Neural cell (in vitro differentiated cells): ENCODE results near the gene PABPC1L. TPM values are rescaled to one million over a fixed set of nuclear protein-coding genes. Genes with fewer than 3 reads are reported as not detected.
A peak's percentile ranks its signal among the peaks of the same experiment; 100 is the strongest.

Source experiments
- H2AFZ ChIP-seq: fragments of 200-600, 300-800 bp; sonication (generic), shearing (Covaris generic); 2 replicates; pipeline ENCODE4 v1.6.0; 2014; ENCODE audit warnings: low read depth, mild to moderate bottlenecking, antibody characterized with exemption, low read length, moderate library complexity
- H3F3A ChIP-seq: fragments of 200-600 bp; shearing (Covaris generic); 2 replicates; pipeline ENCODE4 v1.6.1; 2016; ENCODE audit warnings: mild to moderate bottlenecking, moderate library complexity, mixed read lengths, antibody characterized with exemption, low read length; ENCODE audit not compliant: insufficient read depth, poor library complexity, severe bottlenecking
- H3K27ac ChIP-seq: fragments of 200-600, 300-800 bp; sonication (generic), shearing (Covaris generic); 2 replicates; pipeline ENCODE4 v1.5.1; 2014; ENCODE audit warnings: mild to moderate bottlenecking, low read length, moderate library complexity
- H3K27me3 ChIP-seq: fragments of 300-800, 200-600 bp; sonication (generic), shearing (Covaris generic); 2 replicates; pipeline ENCODE4 v1.6.0; 2014; ENCODE audit warnings: mild to moderate bottlenecking, low read depth, low read length, moderate library complexity; ENCODE audit not compliant: insufficient read depth
- H3K36me3 ChIP-seq: fragments of 300-800, 200-600 bp; sonication (generic), shearing (Covaris generic); 2 replicates; pipeline ENCODE4 v1.5.1; 2014; ENCODE audit warnings: mild to moderate bottlenecking, antibody characterized with exemption, low read length, moderate library complexity; ENCODE audit not compliant: insufficient read depth
- H3K4me2 ChIP-seq: fragments of 300-800, 200-600 bp; sonication (generic), shearing (Covaris generic); 2 replicates; pipeline ENCODE4 v1.6.0; 2014; ENCODE audit warnings: mild to moderate bottlenecking, low read length
- H3K4me3 ChIP-seq: fragments of 300-800, 200-600 bp; sonication (generic), shearing (Covaris generic); 2 replicates; pipeline ENCODE4 v1.5.1; 2014; ENCODE audit warnings: mild to moderate bottlenecking, low read length, moderate library complexity
- H3K79me2 ChIP-seq: fragments of 200-600 bp; shearing (Covaris generic); replicated peaks from 2 replicates; pipeline ENCODE4 v1.6.0; 2014; ENCODE audit warnings: mild to moderate bottlenecking, low read length, moderate library complexity; ENCODE audit not compliant: insufficient read depth
- H3K9ac ChIP-seq: fragments of 300-800, 200-600 bp; sonication (generic), shearing (Covaris generic); 2 replicates; pipeline ENCODE4 v1.6.1; 2016; ENCODE audit warnings: mild to moderate bottlenecking, low read length, mixed read lengths
- H3K9me2 ChIP-seq: fragments of 200-600 bp; shearing (Covaris generic); 2 replicates; pipeline ENCODE4 v1.6.1; 2016; ENCODE audit warnings: mild to moderate bottlenecking, low read length, mixed read lengths; ENCODE audit not compliant: insufficient read depth
- H3K9me3 ChIP-seq: fragments of 200-600, 300-800 bp; sonication (generic), shearing (Covaris generic); 2 replicates; pipeline ENCODE4 v1.6.1; 2016; ENCODE audit warnings: mild to moderate bottlenecking, mixed run types, low read length, moderate library complexity, mixed read lengths
- H4K20me1 ChIP-seq: fragments of 200-600 bp; shearing (Covaris generic); 2 replicates; pipeline ENCODE4 v1.6.1; 2016; ENCODE audit warnings: mild to moderate bottlenecking, mixed run types; ENCODE audit not compliant: insufficient read depth
- EP300 ChIP-seq: fragments of 450-650 bp; conservative IDR thresholded peaks from 2 replicates; pipeline ENCODE4 v1.6.1; 2014; ENCODE audit warnings: antibody characterized with exemption, mild to moderate bottlenecking, moderate library complexity; ENCODE audit not compliant: poor library complexity, severe bottlenecking
- EZH2 ChIP-seq: fragments of 200-600, 300-800 bp; shearing (Covaris generic), sonication (generic); IDR thresholded peaks from 2 replicates; pipeline ENCODE4 v1.6.1; 2014; ENCODE audit warnings: antibody characterized with exemption, low read length, borderline replicate concordance, mild to moderate bottlenecking; ENCODE audit not compliant: insufficient read depth, poor library complexity, severe bottlenecking
- MXI1 ChIP-seq: fragments of 450-650 bp; conservative IDR thresholded peaks from 2 replicates; pipeline ENCODE4 v1.6.1; 2014; ENCODE audit warnings: antibody characterized with exemption, mild to moderate bottlenecking; ENCODE audit not compliant: poor library complexity, severe bottlenecking
- POLR2AphosphoS5 ChIP-seq: IDR thresholded peaks from 2 replicates; pipeline ENCODE4 v1.6.1; 2012
- RAD21 ChIP-seq: fragments of 450-650 bp; conservative IDR thresholded peaks from 2 replicates; pipeline ENCODE4 v1.6.1; 2014; ENCODE audit warnings: antibody characterized with exemption, mild to moderate bottlenecking, moderate library complexity
- SMC3 ChIP-seq: fragments of 450-650 bp; conservative IDR thresholded peaks from 2 replicates; pipeline ENCODE4 v1.6.1; 2014; ENCODE audit warnings: antibody characterized with exemption, mild to moderate bottlenecking, moderate library complexity; ENCODE audit not compliant: poor library complexity
- TAF1 ChIP-seq: IDR thresholded peaks from 2 replicates; pipeline ENCODE4 v1.6.1; 2012; ENCODE audit warnings: low read depth
- polyA minus RNA-seq: library from RNA; depleted of rRNA, polyadenylated mRNA; stranded (reverse); fragments of >200 nt; gene quantifications from 2 replicates; pipeline ENCODE4 v1.2.3, GENCODE V29; 2014
- polyA plus RNA-seq: library from polyadenylated mRNA; depleted of rRNA; stranded (reverse); fragments of >200 nt; gene quantifications from 2 replicates; pipeline ENCODE4 v1.2.3, GENCODE V29; 2014
- TF ChIP-seq, protein P1 (sequence below): IDR thresholded peaks from 2 replicates; pipeline ENCODE4 v1.6.1; 2012; ENCODE audit warnings: borderline replicate concordance
- TF ChIP-seq, protein P2 (sequence below): fragments of 450-650 bp; IDR thresholded peaks from 2 replicates; pipeline ENCODE4 v1.5.1; 2014; ENCODE audit warnings: antibody characterized with exemption, mild to moderate bottlenecking, moderate library complexity; ENCODE audit not compliant: poor library complexity, severe bottlenecking

The PABPC1L gene
- polyA plus RNA-seq (3.6 and 6.2 TPM in 2 replicates), polyA minus RNA-seq (2.7 and 3.5 TPM in 2 replicates)

DNA sequence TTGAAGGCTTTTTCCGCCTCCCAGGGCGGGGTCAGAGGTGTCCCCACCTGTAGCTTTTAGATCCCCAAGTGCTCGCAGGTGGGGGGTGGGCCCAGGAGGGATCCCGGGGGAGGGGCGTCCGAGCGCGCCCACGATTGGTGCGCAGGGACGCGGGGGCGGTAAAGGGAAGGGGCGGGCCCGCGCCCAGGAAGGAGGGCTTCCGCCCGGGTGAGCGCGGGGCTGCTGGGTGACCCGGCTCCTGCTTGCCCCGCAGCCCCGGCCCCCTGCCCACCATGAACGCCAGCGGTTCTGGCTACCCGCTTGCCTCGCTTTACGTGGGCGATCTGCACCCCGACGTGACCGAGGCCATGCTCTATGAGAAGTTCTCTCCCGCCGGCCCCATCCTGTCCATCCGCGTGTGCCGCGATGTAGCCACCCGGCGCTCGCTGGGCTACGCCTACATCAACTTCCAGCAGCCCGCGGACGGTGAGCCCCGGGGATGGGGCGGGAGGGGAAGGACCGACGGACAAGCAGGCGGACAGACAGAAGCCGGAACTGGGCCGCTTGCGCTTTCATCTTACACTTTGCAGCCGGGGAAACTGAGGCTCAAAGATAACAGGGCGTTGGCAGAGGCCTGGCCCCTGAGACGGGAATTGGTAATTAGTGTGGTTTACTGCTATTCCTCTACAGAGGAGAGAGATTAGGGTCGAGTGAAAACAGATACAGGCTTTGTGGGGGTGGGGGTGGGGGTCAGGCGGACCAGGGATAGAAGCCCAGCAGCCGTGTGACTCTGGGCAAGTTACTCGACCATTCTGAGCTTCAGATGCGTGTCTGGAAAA is at the start of gene PABPC1L:
TSS of gene PABPC1L (plus strand) at position 189 of the 818 bp plus-strand sequence. CDS start at position 273, 84 bp downstream.
- Histone ChIP-seq H3K9me3 (no peaks in the 10 kb centered on the region), H4K20me1 (no peaks in the 10 kb centered on the region), H3K4me2 (no peak within 1 kb of the TSS), H3K79me2 (no peaks in the 10 kb centered on the region), H3F3A (no peaks in the 10 kb centered on the region), H2AFZ (no peak within 1 kb of the TSS), H3K27me3 (no peaks in the 10 kb centered on the region), H3K36me3 (no peaks in the 10 kb centered on the region), H3K9me2 (no peaks in the 10 kb centered on the region), H3K4me3 (peak within 1 kb of the TSS; percentile 67), H3K27ac (no peak within 1 kb of the TSS), H3K9ac (peak within 1 kb of the TSS; percentile 23)
- no peak for TF ChIP-seq TAF1
- TF ChIP-seq, protein P1, sequence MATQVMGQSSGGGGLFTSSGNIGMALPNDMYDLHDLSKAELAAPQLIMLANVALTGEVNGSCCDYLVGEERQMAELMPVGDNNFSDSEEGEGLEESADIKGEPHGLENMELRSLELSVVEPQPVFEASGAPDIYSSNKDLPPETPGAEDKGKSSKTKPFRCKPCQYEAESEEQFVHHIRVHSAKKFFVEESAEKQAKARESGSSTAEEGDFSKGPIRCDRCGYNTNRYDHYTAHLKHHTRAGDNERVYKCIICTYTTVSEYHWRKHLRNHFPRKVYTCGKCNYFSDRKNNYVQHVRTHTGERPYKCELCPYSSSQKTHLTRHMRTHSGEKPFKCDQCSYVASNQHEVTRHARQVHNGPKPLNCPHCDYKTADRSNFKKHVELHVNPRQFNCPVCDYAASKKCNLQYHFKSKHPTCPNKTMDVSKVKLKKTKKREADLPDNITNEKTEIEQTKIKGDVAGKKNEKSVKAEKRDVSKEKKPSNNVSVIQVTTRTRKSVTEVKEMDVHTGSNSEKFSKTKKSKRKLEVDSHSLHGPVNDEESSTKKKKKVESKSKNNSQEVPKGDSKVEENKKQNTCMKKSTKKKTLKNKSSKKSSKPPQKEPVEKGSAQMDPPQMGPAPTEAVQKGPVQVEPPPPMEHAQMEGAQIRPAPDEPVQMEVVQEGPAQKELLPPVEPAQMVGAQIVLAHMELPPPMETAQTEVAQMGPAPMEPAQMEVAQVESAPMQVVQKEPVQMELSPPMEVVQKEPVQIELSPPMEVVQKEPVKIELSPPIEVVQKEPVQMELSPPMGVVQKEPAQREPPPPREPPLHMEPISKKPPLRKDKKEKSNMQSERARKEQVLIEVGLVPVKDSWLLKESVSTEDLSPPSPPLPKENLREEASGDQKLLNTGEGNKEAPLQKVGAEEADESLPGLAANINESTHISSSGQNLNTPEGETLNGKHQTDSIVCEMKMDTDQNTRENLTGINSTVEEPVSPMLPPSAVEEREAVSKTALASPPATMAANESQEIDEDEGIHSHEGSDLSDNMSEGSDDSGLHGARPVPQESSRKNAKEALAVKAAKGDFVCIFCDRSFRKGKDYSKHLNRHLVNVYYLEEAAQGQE, result no peak
- TF ChIP-seq POLR2AphosphoS5, result peak; percentile 24
- TF ChIP-seq EZH2, result no peak
- TF ChIP-seq RAD21, result no peak
- TF ChIP-seq EP300, result no peak
- TF ChIP-seq, protein P2, sequence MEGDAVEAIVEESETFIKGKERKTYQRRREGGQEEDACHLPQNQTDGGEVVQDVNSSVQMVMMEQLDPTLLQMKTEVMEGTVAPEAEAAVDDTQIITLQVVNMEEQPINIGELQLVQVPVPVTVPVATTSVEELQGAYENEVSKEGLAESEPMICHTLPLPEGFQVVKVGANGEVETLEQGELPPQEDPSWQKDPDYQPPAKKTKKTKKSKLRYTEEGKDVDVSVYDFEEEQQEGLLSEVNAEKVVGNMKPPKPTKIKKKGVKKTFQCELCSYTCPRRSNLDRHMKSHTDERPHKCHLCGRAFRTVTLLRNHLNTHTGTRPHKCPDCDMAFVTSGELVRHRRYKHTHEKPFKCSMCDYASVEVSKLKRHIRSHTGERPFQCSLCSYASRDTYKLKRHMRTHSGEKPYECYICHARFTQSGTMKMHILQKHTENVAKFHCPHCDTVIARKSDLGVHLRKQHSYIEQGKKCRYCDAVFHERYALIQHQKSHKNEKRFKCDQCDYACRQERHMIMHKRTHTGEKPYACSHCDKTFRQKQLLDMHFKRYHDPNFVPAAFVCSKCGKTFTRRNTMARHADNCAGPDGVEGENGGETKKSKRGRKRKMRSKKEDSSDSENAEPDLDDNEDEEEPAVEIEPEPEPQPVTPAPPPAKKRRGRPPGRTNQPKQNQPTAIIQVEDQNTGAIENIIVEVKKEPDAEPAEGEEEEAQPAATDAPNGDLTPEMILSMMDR, result no peak
- no peak for TF ChIP-seq SMC3
- peak; percentile 28 for TF ChIP-seq MXI1

DNA sequence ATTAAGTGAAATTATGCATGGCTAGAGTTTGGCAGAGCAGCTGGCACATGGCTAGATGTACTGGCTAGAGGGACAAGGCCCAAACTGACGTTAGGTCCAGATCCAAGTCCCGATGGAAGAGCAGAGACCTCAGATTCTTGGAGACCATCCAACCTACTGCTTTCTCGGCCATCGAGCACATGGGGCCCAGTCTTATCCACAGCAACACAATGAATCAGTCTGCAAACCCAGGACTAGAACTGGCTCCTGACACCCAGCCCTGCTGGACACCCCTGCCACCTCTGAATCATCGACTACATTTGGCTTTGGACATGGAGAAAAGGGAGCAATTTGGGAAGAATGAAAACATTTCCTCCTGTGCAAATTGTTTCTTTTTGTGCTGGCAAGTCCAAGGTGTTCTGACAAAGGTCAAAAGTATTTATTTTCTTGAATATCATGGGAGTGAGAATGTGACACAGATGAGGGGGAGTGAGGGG is 48.3 kb upstream of the PABPC1L start:
- no peak overlapping the region for H2AFZ ChIP-seq
- TF ChIP-seq, protein P2, result no peak
- TF ChIP-seq EZH2 (no peak), TAF1 (no peak), EP300 (no peak), POLR2AphosphoS5 (no peak), RAD21 (no peak), SMC3 (no peak), MXI1 (no peak)
- TF ChIP-seq, protein P1, result no peak
- H3K27ac ChIP-seq, result no peak overlapping the region
- H3K27me3 ChIP-seq, result no peaks in the 10 kb centered on the region
- no peaks in the 10 kb centered on the region for H3K79me2 ChIP-seq
- H3K4me3 ChIP-seq, result no peak overlapping the region
- H3K9me3 ChIP-seq, result no peaks in the 10 kb centered on the region
- no peaks in the 10 kb centered on the region for H4K20me1 ChIP-seq
- no peak overlapping the region for H3K9ac ChIP-seq
- no peak overlapping the region for H3K4me2 ChIP-seq
- H3K9me2 ChIP-seq, result no peaks in the 10 kb centered on the region
- H3K36me3 ChIP-seq, result no peaks in the 10 kb centered on the region
- no peaks in the 10 kb centered on the region for H3F3A ChIP-seq
